Adrenal gland (tissue), 12 donors: ENCODE measurements around the gene RSL1D1. TPM values are rescaled to one million over a fixed set of nuclear protein-coding genes. Genes with fewer than 3 reads are reported as not detected.

Experiments
- DNase-seq, 7 donors: peaks; one replicate each; pipeline ENCODE4 v3.0.0-alpha.2; 2019 to 2020
- H3K27ac ChIP-seq, 5 donors: fragments of 200-600 bp; sonication (generic) in 4 of 5; 1 replicate in 3 of 5; 2 replicates in 2 of 5; pipeline versions ENCODE4 v1.5.1 to v1.8.0; 2016 to 2020; ENCODE audit warnings: mild to moderate bottlenecking in 1 of 5
- H3K27me3 ChIP-seq: fragments of 200-600 bp; 2 replicates; pipeline ENCODE4 v1.8.0; 2021
- H3K36me3 ChIP-seq, 2 donors: fragments of 200-600 bp; replicated peaks in 1 of 2; 1 replicate in 1 of 2; 2 replicates in 1 of 2; pipeline versions ENCODE4 v1.5.1 to v1.8.0; 2018 to 2022
- H3K4me1 ChIP-seq, 2 donors: fragments of 200-600 bp; replicated peaks in 1 of 2; 1 replicate in 1 of 2; 2 replicates in 1 of 2; pipeline versions ENCODE4 v1.5.1 to v1.8.0; 2018 to 2021
- H3K4me3 ChIP-seq, 4 donors: fragments of 200-600 bp; sonication (generic) in 3 of 4; one replicate each; pipeline ENCODE4 v1.5.1; 2016 to 2018
- H3K9me3 ChIP-seq, 3 donors: fragments of 200-600 bp; sonication (generic) in 1 of 3; replicated peaks in 1 of 3; 1 replicate in 2 of 3; 2 replicates in 1 of 3; pipeline versions ENCODE4 v1.5.1 to v1.8.0; 2016 to 2021
- CTCF ChIP-seq, 6 experiments: fragments of 450-650 bp in 4 of 6; fragments of 200-600 bp in 2 of 6; sonication (generic) in 1 of 6; IDR thresholded peaks; 1 replicate in 5 of 6; 2 replicates in 1 of 6; pipeline versions ENCODE4 v1.5.1 to v1.8.0; 2016 to 2021; ENCODE audit warnings: antibody characterized with exemption in 6 of 6, mild to moderate bottlenecking in 2 of 6, moderate library complexity in 1 of 6
- POLR2A ChIP-seq, 2 donors: fragments of 450-650 bp; IDR thresholded peaks; one replicate each; pipeline ENCODE4 v1.6.1; 2017; ENCODE audit warnings: antibody characterized with exemption in 2 of 2, mild to moderate bottlenecking in 2 of 2, moderate library complexity in 1 of 2
- WGBS, 4 donors: extraction: QIAGEN DNeasy Blood & Tissue Kit in 2 of 4; methylation state at CpG; one replicate each; pipeline versions ENCODE4 v1.1.5 to v1.1.7; 2013 to 2017; 5-methylcytosine and 5-hydroxymethylcytosine counted together
- intact Hi-C, 2 donors: fragments of 100-400 bp; cut with DNase I; formaldehyde crosslinking; loops; one replicate each; pipeline versions ENCODE4 v1.14.1 to v1.15.0; 2022 to 2023
- polyA plus RNA-seq, 3 donors: library from polyadenylated mRNA; stranded (reverse); fragments of 200-250 nt in 2 of 3; fragments of 350-450 nt in 1 of 3; fragmentation: Illumina TruSeq in 1 of 3; extraction: RNeasy Lipid Tissue Mini Kit (QIAGEN cat#74804) in 1 of 3; gene quantifications; one replicate each; pipeline ENCODE4 v1.2.3, GENCODE V29; 2013 to 2014
- total RNA-seq, 9 donors: library from RNA; depleted of rRNA in 4 of 9; stranded (reverse); fragments of >200 nt in 4 of 9; fragments of 120-200 nt in 1 of 9; fragmentation: NEBNext Ultra II Directional in 1 of 9; extraction: Animal tissue kit (Norgen Biotek cat#: 25700) in 1 of 9; gene quantifications; one replicate each; pipeline versions ENCODE4 v1.1.0 to v1.2.4, GENCODE V29; 2013 to 2023
- donor health status: healthy with polysubstance abuse.
- donor health status: Bipolar disorder and iron deficiency.
- donor health status: DM: yes; HTN: yes; CAD: no.
- donor health status: DM: no; HTN: no; CAD: no.
- donor health status: DM: no; HTN: no; CAD: no.
- donor health status: DM: yes; HTN: yes; CAD: no.

RSL1D1 gene
- total and polyA plus RNA-seq, 12 donors, result 40.1 to 511 (median 124) TPM

GRCh38 chr16:11848842-11849241, 2.5 kb downstream of the RSL1D1 start:
- no peaks in the 10 kb centered on the region for H3K9me3 ChIP-seq
- WGBS, 4 donors, result 88 to 95% (median 91%) methylated on average over 3 of the region's 3 CpGs
- intact Hi-C loops, result no loop called here
- no peaks in the 10 kb centered on the region for H3K27me3 ChIP-seq
- no peak overlapping the region for H3K4me3 ChIP-seq
- H3K36me3 ChIP-seq, result peaks cover 0 to 56% of the 10 kb centered on the region in 2 donors
- peak overlapping the region in 1 of 5 donors; percentile 18 for H3K27ac ChIP-seq
- TF ChIP-seq CTCF (IDR thresholded peaks at IDR 0.05), result no peak
- no peak for TF ChIP-seq POLR2A (IDR thresholded peaks at IDR 0.05)
- no peak for DNase-seq
- H3K4me1 ChIP-seq, result peaks cover 16 to 28% of the 10 kb centered on the region in 2 donors

GRCh38 chr16:11844499-11844898, 6.8 kb downstream of the RSL1D1 start:
- TF ChIP-seq POLR2A (IDR thresholded peaks at IDR 0.05) (no peak), CTCF (IDR thresholded peaks at IDR 0.05) (no peak)
- intact Hi-C loops, result no loop called here
- no peaks in the 10 kb centered on the region for H3K9me3 ChIP-seq
- WGBS, 4 donors, result 83 to 91% (median 89%) methylated on average over 3 to 4 of the region's 4 CpGs
- peaks cover 0 to 4% of the 10 kb centered on the region in 2 donors for H3K4me1 ChIP-seq
- peaks cover 0 to 96% of the 10 kb centered on the region in 2 donors for H3K36me3 ChIP-seq
- H3K27ac ChIP-seq, result no peak overlapping the region
- peak in 1 of 7 donors; percentile 42 for DNase-seq
- no peaks in the 10 kb centered on the region for H3K27me3 ChIP-seq
- no peak overlapping the region for H3K4me3 ChIP-seq

GRCh38 chr16:11843861-11844260, 7.5 kb downstream of the RSL1D1 start:
- Histone ChIP-seq H3K4me3 (no peak overlapping the region), H3K9me3 (no peaks in the 10 kb centered on the region), H3K4me1 (no peaks in the 10 kb centered on the region), H3K27me3 (no peaks in the 10 kb centered on the region), H3K36me3 (peaks cover 0 to 97% of the 10 kb centered on the region in 2 donors), H3K27ac (no peak overlapping the region)
- intact Hi-C loops, result no loop called here
- peak in 1 of 7 donors; percentile 27 for DNase-seq
- TF ChIP-seq CTCF (IDR thresholded peaks at IDR 0.05) (no peak), POLR2A (IDR thresholded peaks at IDR 0.05) (no peak)
- WGBS, 4 donors, result 85 to 95% (median 90%) methylated on average over 5 of the region's 5 CpGs

- H3K36me3 ChIP-seq, result peaks cover 0 to 97% of the 10 kb centered on the region in 2 donors
- H3K27me3 ChIP-seq, result no peaks in the 10 kb centered on the region
- H3K4me1 ChIP-seq, result no peaks in the 10 kb centered on the region
- H3K27ac ChIP-seq, result no peak overlapping the region
- H3K4me3 ChIP-seq, result no peak overlapping the region
- H3K9me3 ChIP-seq, result no peaks in the 10 kb centered on the region
- WGBS, 4 donors, result 94 to 99% (median 97%) methylated on average over 8 to 11 of the region's 11 CpGs
- intact Hi-C loops, result no loop called here
- TF ChIP-seq POLR2A (IDR thresholded peaks at IDR 0.05) (no peak), CTCF (IDR thresholded peaks at IDR 0.05) (no peak)
- DNase-seq, result peak in 1 of 7 donors; percentile 51
Measured at GRCh38 chr16:11843206-11843605, 8.1 kb downstream of the RSL1D1 start.
